Rectal smooth muscle tissue (tissue), 1 donor: ENCODE results near the gene GTPBP4.

Source experiments
- H3K27ac ChIP-seq: one replicate; pipeline ENCODE4 v1.7.0; 2013; ENCODE audit warnings: low read depth, low read length, inconsistent platforms
- H3K27me3 ChIP-seq: one replicate; pipeline ENCODE4 v1.7.0; 2013; ENCODE audit warnings: low read length; ENCODE audit not compliant: control insufficient read depth, insufficient read depth
- H3K36me3 ChIP-seq: one replicate; pipeline ENCODE4 v1.7.0; 2013; ENCODE audit warnings: low read length; ENCODE audit not compliant: control insufficient read depth, insufficient read depth
- H3K4me1 ChIP-seq: one replicate; pipeline ENCODE4 v1.7.0; 2013; ENCODE audit warnings: low read length; ENCODE audit not compliant: control insufficient read depth, insufficient read depth
- H3K4me3 ChIP-seq: one replicate; pipeline ENCODE4 v1.7.0; 2013; ENCODE audit warnings: low read length
- H3K9ac ChIP-seq: one replicate; pipeline ENCODE4 v1.7.0; 2013; ENCODE audit warnings: low read length

Gene GTPBP4

DNA sequence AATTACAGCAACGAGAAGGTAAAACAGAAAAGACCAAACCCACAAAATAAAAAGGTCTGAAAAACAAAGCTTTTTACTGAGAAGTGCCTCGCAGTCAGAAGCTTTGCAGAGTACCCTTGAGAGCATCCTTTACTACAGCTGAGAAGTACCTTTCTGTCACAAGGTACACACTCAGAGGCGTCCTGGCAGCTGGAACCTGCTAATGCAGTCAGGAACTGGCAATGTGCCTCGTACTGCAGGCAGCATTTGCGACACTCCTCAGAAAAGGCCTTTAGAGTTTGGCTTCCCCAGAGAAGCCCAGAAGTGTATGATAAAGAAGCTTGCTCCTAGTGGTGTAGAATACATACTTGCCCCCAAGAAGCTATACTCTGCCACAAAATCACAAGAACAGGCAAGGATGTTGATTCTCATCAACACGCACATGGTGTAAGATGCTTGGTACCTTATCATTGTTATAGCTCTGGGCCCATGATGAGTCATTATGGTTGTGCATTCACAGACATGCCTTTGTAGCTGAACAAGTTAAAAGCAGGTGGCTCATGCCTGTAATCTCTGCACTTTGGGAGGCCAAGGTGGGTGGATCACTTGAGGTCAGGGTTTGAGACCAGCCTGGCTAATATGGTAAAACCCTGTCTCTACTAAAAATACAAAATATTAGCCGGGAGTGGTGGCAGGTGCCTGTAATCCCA is 2.0 kb upstream of the GTPBP4 start:
- H3K9ac ChIP-seq = no peak overlapping the region

DNA sequence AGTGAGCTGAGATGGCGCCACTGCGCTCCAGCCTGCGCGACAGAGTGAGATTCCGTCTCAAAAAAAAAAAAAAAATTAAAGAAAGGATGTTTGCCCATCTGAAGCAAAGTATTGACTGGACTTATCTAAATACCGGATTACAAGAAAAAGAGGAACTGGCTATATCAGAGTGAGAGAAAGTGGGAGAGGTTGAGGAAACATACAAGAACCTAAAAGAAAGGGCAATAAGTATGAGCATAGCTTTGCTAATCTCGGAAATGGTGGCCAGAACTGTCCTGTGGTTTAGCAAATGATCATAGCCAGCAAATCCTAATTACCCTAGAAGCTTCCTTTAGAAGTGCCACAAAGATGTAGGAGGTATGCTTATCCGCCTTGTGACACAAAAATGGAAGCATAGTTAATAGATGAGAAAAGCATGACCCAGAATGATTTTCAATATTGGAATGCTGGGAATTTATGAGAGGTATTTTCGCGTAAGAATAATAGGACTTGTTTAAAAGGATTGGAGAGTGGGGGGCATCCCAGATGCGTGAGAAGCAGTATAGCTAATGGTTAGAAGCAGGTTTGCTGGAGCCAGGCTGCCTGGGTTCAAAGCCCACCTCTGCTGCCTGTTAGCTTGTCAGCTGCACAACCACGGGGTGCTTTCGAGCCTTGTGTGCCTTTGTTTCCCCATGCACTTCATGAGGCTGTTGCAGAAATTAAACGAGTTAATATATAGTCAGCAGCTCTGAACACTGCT is 1.2 kb upstream of the GTPBP4 start:
- Histone ChIP-seq H3K4me3 (peak overlapping the region; percentile 99), H3K36me3 (no peaks in the 10 kb centered on the region), H3K27ac (peak overlapping the region; percentile 93), H3K9ac (no peak overlapping the region), H3K27me3 (no peaks in the 10 kb centered on the region), H3K4me1 (peaks cover 12% of the 10 kb centered on the region)

More for the DNA sequence above, 2.0 kb upstream of the GTPBP4 start:
- Histone ChIP-seq H3K27ac (no peak overlapping the region), H3K4me1 (peaks cover 12% of the 10 kb centered on the region), H3K27me3 (no peaks in the 10 kb centered on the region), H3K36me3 (no peaks in the 10 kb centered on the region), H3K4me3 (no peak overlapping the region)

- peak overlapping the region; percentile 99 for H3K4me3 ChIP-seq
- peak overlapping the region; percentile 84 for H3K9ac ChIP-seq
- peaks cover 12% of the 10 kb centered on the region for H3K4me1 ChIP-seq
- no peaks in the 10 kb centered on the region for H3K36me3 ChIP-seq
- no peaks in the 10 kb centered on the region for H3K27me3 ChIP-seq
- H3K27ac ChIP-seq = peak overlapping the region; percentile 93
These were observed 689 bp upstream of the GTPBP4 start for GRCh38 chr10:987620-987869.

GRCh38 chr10:988667-989545 is 672 bp downstream of the GTPBP4 start:
- no peaks in the 10 kb centered on the region for H3K27me3 ChIP-seq
- H3K27ac ChIP-seq = peak overlapping the region; percentile 93
- peak overlapping the region; percentile 70 for H3K9ac ChIP-seq
- H3K4me1 ChIP-seq = peaks cover 12% of the 10 kb centered on the region
- no peaks in the 10 kb centered on the region for H3K36me3 ChIP-seq
- peak overlapping the region; percentile 99 for H3K4me3 ChIP-seq

- Histone ChIP-seq H3K4me1 (peaks cover 12% of the 10 kb centered on the region), H3K27me3 (no peaks in the 10 kb centered on the region), H3K9ac (no peak overlapping the region), H3K27ac (no peak overlapping the region), H3K36me3 (peaks cover 4% of the 10 kb centered on the region), H3K4me3 (no peak overlapping the region)
These were observed 2.6 kb downstream of the GTPBP4 start for GRCh38 chr10:990808-991207.

- H3K4me1 ChIP-seq = peaks cover 6% of the 10 kb centered on the region
- H3K27ac ChIP-seq = no peak overlapping the region
- no peak overlapping the region for H3K4me3 ChIP-seq
- no peak overlapping the region for H3K9ac ChIP-seq
- H3K36me3 ChIP-seq = peaks cover 10% of the 10 kb centered on the region
- no peaks in the 10 kb centered on the region for H3K27me3 ChIP-seq
These were observed 4.2 kb downstream of the GTPBP4 start for GRCh38 chr10:992467-992866.

DNA sequence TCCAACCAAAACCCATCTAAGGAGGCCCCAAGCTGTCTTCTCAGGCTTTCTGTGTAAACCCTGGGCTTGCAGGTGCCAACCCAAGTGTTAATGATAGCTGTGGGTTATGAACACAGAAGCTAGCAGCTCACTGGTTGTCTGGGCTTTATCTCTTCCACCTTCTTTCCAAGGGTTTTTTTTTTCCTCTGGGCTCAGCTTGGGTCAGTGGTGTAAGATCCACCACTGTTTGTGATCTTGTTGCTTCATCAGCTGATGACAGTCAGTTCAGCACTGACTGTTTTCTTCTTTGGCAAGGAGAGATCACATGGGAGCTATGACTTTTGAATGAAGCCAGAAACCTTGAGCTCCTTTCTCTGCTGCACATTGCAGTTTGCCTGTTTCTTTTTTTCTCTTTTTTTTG is 4.6 kb downstream of the GTPBP4 start:
- peaks cover 14% of the 10 kb centered on the region for H3K36me3 ChIP-seq
- peaks cover 4% of the 10 kb centered on the region for H3K4me1 ChIP-seq
- H3K27me3 ChIP-seq = no peaks in the 10 kb centered on the region
- no peak overlapping the region for H3K4me3 ChIP-seq
- H3K9ac ChIP-seq = no peak overlapping the region
- no peak overlapping the region for H3K27ac ChIP-seq

GRCh38 chr10:994836-995558 is 6.8 kb downstream of the GTPBP4 start:
- Histone ChIP-seq H3K4me1 (no peaks in the 10 kb centered on the region), H3K4me3 (no peak overlapping the region), H3K9ac (no peak overlapping the region), H3K27me3 (no peaks in the 10 kb centered on the region), H3K27ac (no peak overlapping the region), H3K36me3 (peaks cover 21% of the 10 kb centered on the region)

GRCh38 chr10:995559-995926 is 7.3 kb downstream of the GTPBP4 start:
- H3K36me3 ChIP-seq = peaks cover 21% of the 10 kb centered on the region
- no peak overlapping the region for H3K9ac ChIP-seq
- H3K27ac ChIP-seq = no peak overlapping the region
- no peak overlapping the region for H3K4me3 ChIP-seq
- no peaks in the 10 kb centered on the region for H3K4me1 ChIP-seq
- H3K27me3 ChIP-seq = no peaks in the 10 kb centered on the region

DNA sequence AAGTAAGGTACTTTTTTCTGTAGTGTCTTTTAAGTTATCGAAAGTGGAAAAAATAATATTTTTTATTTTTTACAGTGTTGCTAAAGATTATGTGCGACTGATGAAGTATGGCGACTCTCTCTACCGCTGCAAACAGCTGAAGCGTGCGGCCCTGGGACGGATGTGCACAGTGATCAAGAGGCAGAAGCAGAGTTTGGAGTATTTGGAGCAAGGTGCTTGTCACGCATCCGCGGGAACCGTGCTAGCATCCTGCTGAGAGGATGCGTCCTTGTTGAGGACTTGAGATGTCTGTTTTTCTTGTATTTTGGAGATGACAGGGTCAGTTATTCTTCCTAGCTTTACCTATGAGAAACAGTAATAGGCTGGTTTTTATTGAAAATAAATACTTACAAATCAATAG is 7.8 kb downstream of the GTPBP4 start:
- no peaks in the 10 kb centered on the region for H3K4me1 ChIP-seq
- no peaks in the 10 kb centered on the region for H3K27me3 ChIP-seq
- peaks cover 21% of the 10 kb centered on the region for H3K36me3 ChIP-seq
- no peak overlapping the region for H3K9ac ChIP-seq
- H3K4me3 ChIP-seq = no peak overlapping the region
- H3K27ac ChIP-seq = no peak overlapping the region

- Histone ChIP-seq H3K9ac (no peak overlapping the region), H3K27me3 (no peaks in the 10 kb centered on the region), H3K4me1 (no peaks in the 10 kb centered on the region), H3K36me3 (peaks cover 24% of the 10 kb centered on the region), H3K4me3 (no peak overlapping the region), H3K27ac (no peak overlapping the region)
These were observed 9.2 kb downstream of the GTPBP4 start for GRCh38 chr10:997266-998022.
